K562 (cell line): ENCODE data around the gene SERAC1. TPM values are rescaled to one million over a fixed set of nuclear protein-coding genes. Genes with fewer than 3 reads are reported as not detected.

Experiments used
- ATAC-seq: fragments of 200-7000 bp; cut with Tn5 transposase; 3 replicates; pipeline ENCODE4 v1.9.1; 2020; ENCODE audit warnings: moderate library complexity
- BruUV-seq: library from RNA; stranded (reverse); fragments of 400-500 nt; replicated peaks from 2 replicates; lab custom pipeline; 2021; lab: Mats Ljungman, UMichigan
- CTCF ChIA-PET: fragments of 300-600 bp; formaldehyde crosslinking; extraction: SDS; loops from one replicate; lab custom pipeline; 2021; ENCODE audit warnings: low intra/inter-chr PET ratio; lab: Yijun Ruan, JAX
- POLR2A ChIA-PET: fragments of 300-600, 350-650 bp; sonication (Branson Sonifier 250); formaldehyde crosslinking; extraction: SDS; loops from one replicate; lab custom pipeline; 2021; ENCODE audit warnings: antibody characterized with exemption, inconsistent platforms; lab: Yijun Ruan, JAX
- DNase-seq, 4 experiments: peaks; one replicate each; pipeline versions ENCODE4 v3.0.0 to v3.0.0-alpha.2; 2011 to 2018; ENCODE audit warnings: low spot score in 3 of 4, mixed read lengths in 3 of 4; ENCODE audit errors: extremely low read depth in 1 of 4
- FAIRE-seq: peaks from 2 replicates; lab custom pipeline; 2011; peaks lifted over from hg19 to GRCh38; lab: Jason Lieb, UNC
- H2AFZ ChIP-seq: 2 replicates; pipeline ENCODE4 v1.6.0; 2011; ENCODE audit warnings: low read depth, low read length, control low read depth, inconsistent platforms
- H3K27ac ChIP-seq: fragments of 200-600 bp; 3 replicates; pipeline ENCODE4 v1.8.0; 2011; ENCODE audit warnings: low read depth, mild to moderate bottlenecking, control low read depth, inconsistent platforms, low read length, moderate library complexity, mixed read lengths; ENCODE audit errors: extremely low read depth
- H3K27me3 ChIP-seq, 2 experiments: fragments of 300-600 bp in 1 of 2; 2 replicates in 1 of 2; 3 replicates in 1 of 2; pipeline versions ENCODE4 v1.6.0 to v1.8.0; 2011; ENCODE audit warnings: inconsistent platforms in 2 of 2, low read length in 2 of 2, mild to moderate bottlenecking in 1 of 2, mixed read lengths in 1 of 2, moderate library complexity in 1 of 2; ENCODE audit not compliant: control insufficient read depth in 2 of 2, insufficient read depth in 2 of 2
- H3K36me3 ChIP-seq: fragments of 300-600 bp; 3 replicates; pipeline ENCODE4 v1.8.0; 2011; ENCODE audit warnings: mild to moderate bottlenecking, low read length, inconsistent platforms; ENCODE audit not compliant: control insufficient read depth, insufficient read depth
- H3K4me1 ChIP-seq, 2 experiments: fragments of 200-600 bp in 1 of 2; replicated peaks in 1 of 2; 2 replicates in 1 of 2; 3 replicates in 1 of 2; pipeline versions ENCODE4 v1.5.1 to v1.8.0; 2011; ENCODE audit warnings: inconsistent platforms in 2 of 2, low read length in 2 of 2, mild to moderate bottlenecking in 1 of 2, mixed read lengths in 1 of 2, moderate library complexity in 1 of 2; ENCODE audit not compliant: control insufficient read depth in 2 of 2, insufficient read depth in 2 of 2
- H3K4me2 ChIP-seq: 2 replicates; pipeline ENCODE4 v1.6.1; 2011; ENCODE audit warnings: low read length, control low read depth, inconsistent platforms, mixed read lengths; ENCODE audit not compliant: insufficient read depth
- H3K4me3 ChIP-seq: fragments of 200-600 bp; sonication (generic), shearing (Covaris generic); 2 replicates; pipeline ENCODE4 v1.5.1; 2016; ENCODE audit warnings: control low read depth, inconsistent platforms
- H3K79me2 ChIP-seq: fragments of 200-600 bp; 3 replicates; pipeline ENCODE4 v1.8.0; 2011; ENCODE audit warnings: low read length, inconsistent platforms; ENCODE audit not compliant: control insufficient read depth, insufficient read depth
- H3K9ac ChIP-seq, 2 experiments: 2 replicates each; pipeline versions ENCODE4 v1.6.0 to v1.6.1; 2011; ENCODE audit warnings: low read depth in 2 of 2, low read length in 2 of 2, control low read depth in 1 of 2, inconsistent platforms in 1 of 2, mild to moderate bottlenecking in 1 of 2, mixed read lengths in 1 of 2; ENCODE audit not compliant: insufficient read depth in 1 of 2
- H3K9me1 ChIP-seq: one replicate; pipeline ENCODE4 v1.6.0; 2011; ENCODE audit warnings: inconsistent platforms, mild to moderate bottlenecking, low read length, moderate library complexity; ENCODE audit not compliant: control insufficient read depth, insufficient read depth
- H3K9me3 ChIP-seq: replicated peaks from 2 replicates; pipeline ENCODE4 v1.5.1; 2011; ENCODE audit warnings: low read depth, low read length, inconsistent platforms; ENCODE audit not compliant: control insufficient read depth, insufficient read depth
- H4K20me1 ChIP-seq: replicated peaks from 2 replicates; pipeline ENCODE4 v1.6.1; 2011; ENCODE audit warnings: low read length, inconsistent platforms, mixed read lengths; ENCODE audit not compliant: control insufficient read depth, insufficient read depth
- BACH1 ChIP-seq: fragments of 200-800 bp; sonication (Bioruptor generic); IDR thresholded peaks from 2 replicates; pipeline ENCODE4 v1.6.1; 2016; ENCODE audit warnings: missing genetic modification characterization, missing compliant biosample characterization
- FOXJ3 ChIP-seq: sonication (generic); formaldehyde crosslinking; IDR thresholded peaks from 2 replicates; pipeline ENCODE4 v1.4.0; 2020; ENCODE audit warnings: mild to moderate bottlenecking, missing genetic modification reagents
- GTF2E2 ChIP-seq: fragments of 200-800 bp; sonication (Bioruptor generic); IDR thresholded peaks from 2 replicates; pipeline ENCODE4 v1.6.1; 2016; ENCODE audit warnings: missing genetic modification characterization, missing compliant biosample characterization
- HDAC3 ChIP-seq: fragments of 450-650 bp; IDR thresholded peaks from 2 replicates; pipeline ENCODE4 v1.6.1; 2018; ENCODE audit warnings: borderline replicate concordance, mild to moderate bottlenecking, moderate library complexity; ENCODE audit not compliant: partially characterized antibody
- HDGF ChIP-seq: fragments of 450-650 bp; IDR thresholded peaks from 2 replicates; pipeline ENCODE4 v1.6.1; 2016
- HMGN3 ChIP-seq: IDR thresholded peaks from 2 replicates; pipeline ENCODE4 v1.6.1; 2011; ENCODE audit warnings: borderline replicate concordance, low read depth, mild to moderate bottlenecking, mixed read lengths, low read length; ENCODE audit not compliant: insufficient read length; ENCODE audit errors: extremely low read depth
- MXI1 ChIP-seq: IDR thresholded peaks from 2 replicates; pipeline ENCODE4 v1.6.1; 2011; ENCODE audit warnings: low read depth, mild to moderate bottlenecking, improper control_type of control experiment, low read length
- PHF20 ChIP-seq: fragments of 450-650 bp; IDR thresholded peaks from 2 replicates; pipeline ENCODE4 v1.6.1; 2018; ENCODE audit not compliant: partially characterized antibody
- SAFB ChIP-seq: fragments of 200-400 bp; formaldehyde crosslinking; IDR thresholded peaks from 2 replicates; pipeline ENCODE4 v1.6.1; 2017; ENCODE audit warnings: low read depth, low read length, borderline replicate concordance
- SRF ChIP-seq, 2 experiments: fragments of 250-450, 450-650 bp in 1 of 2; sonication (Bioruptor Pico) in 1 of 2; sonication (generic) in 1 of 2; formaldehyde crosslinking; IDR thresholded peaks; 2 replicates each; pipeline versions ENCODE4 v1.5.0 to v1.5.1; 2020 to 2022; ENCODE audit warnings: mild to moderate bottlenecking in 1 of 2, missing genetic modification reagents in 1 of 2
- WHSC1 ChIP-seq: IDR thresholded peaks from one replicate; pipeline ENCODE4 v1.6.1; 2012; ENCODE audit warnings: low read length, control low read depth, inconsistent platforms
- WGBS: fragments of 100-300 bp; shearing (Covaris generic); methylation state at CpG from one replicate; pipeline ENCODE4 v1.1.6; 2016; ENCODE audit warnings: low coverage, mixed read lengths; ENCODE audit not compliant: insufficient coverage; ENCODE audit errors: missing lambda C conversion rate; 5-methylcytosine and 5-hydroxymethylcytosine counted together
- in situ Hi-C: fragments of 300-500 bp; cut with MboI; formaldehyde crosslinking; loops from 4 replicates; pipeline ENCODE4 v1.15.0; 2018; ENCODE audit warnings: inconsistent platforms, mixed read lengths
- intact Hi-C: fragments of 100-400 bp; cut with micrococcal nuclease; formaldehyde crosslinking; loops from 2 replicates; pipeline ENCODE4 v1.14.2; 2022
- polyA plus RNA-seq, 8 experiments: library from polyadenylated mRNA; depleted of rRNA in 4 of 8; stranded (reverse) in 5 of 8; unstranded in 3 of 8; fragments of >200 nt; fragmentation: Nextera tagmentation in 2 of 8; fragmentation: Illumina TruSeq in 1 of 8; extraction: Ambion mirVana in 2 of 8; extraction: Trizol in 1 of 8; gene quantifications; 2 replicates each; pipeline versions ENCODE4 v1.2.1 to v1.2.3, GENCODE V29; 2011 to 2014; ENCODE audit warnings: inconsistent platforms in 1 of 8, missing spikeins in 1 of 8
- total RNA-seq, 7 experiments: library from RNA; depleted of rRNA in 6 of 7; stranded (reverse); fragments of >200 nt in 6 of 7; fragmentation: Illumina TruSeq in 2 of 7; extraction: Trizol in 2 of 7; gene quantifications; 2 replicates each; pipeline versions ENCODE4 v1.2.1 to v1.2.3, GENCODE V29; 2011 to 2021; ENCODE audit warnings: low replicate concordance in 1 of 7
- TF ChIP-seq, protein P1 (sequence below): fragments of 450-650 bp; IDR thresholded peaks from 2 replicates; pipeline ENCODE4 v1.6.1; 2014; ENCODE audit warnings: low read depth, mild to moderate bottlenecking, moderate library complexity, borderline replicate concordance
- TF ChIP-seq, protein P2 (sequence below): sonication (generic); formaldehyde crosslinking; IDR thresholded peaks from 2 replicates; pipeline ENCODE4 v1.8.0; 2022; ENCODE audit warnings: missing genetic modification reagents, mild to moderate bottlenecking, borderline replicate concordance

Gene SERAC1
- total and polyA plus RNA-seq, 9 of the 15 experiments (the other 6 are each of a cell fraction or from before 2014, with no cell fraction given), result 1.8 to 6.2 (median 2.8) TPM

GRCh38 chr6:158078320-158078719 is 89.7 kb downstream of the SERAC1 start:
- FAIRE-seq, result no peak
- H3K4me3 ChIP-seq, result no peak overlapping the region
- H3K27ac ChIP-seq, result no peak overlapping the region
- DNase-seq, result no peak
- H2AFZ ChIP-seq, result no peak overlapping the region
- H3K4me1 ChIP-seq, result no peaks in the 10 kb centered on the region
- no peak overlapping the region for H3K9ac ChIP-seq
- BruUV-seq, result no TSS peak
- H3K9me3 ChIP-seq, result no peaks in the 10 kb centered on the region
- H3K36me3 ChIP-seq, result peaks cover 56% of the 10 kb centered on the region
- intact Hi-C loops (no loop called here), in situ Hi-C loops (no loop called here)
- H3K27me3 ChIP-seq, result no peaks in the 10 kb centered on the region
- TF ChIP-seq, protein P1, sequence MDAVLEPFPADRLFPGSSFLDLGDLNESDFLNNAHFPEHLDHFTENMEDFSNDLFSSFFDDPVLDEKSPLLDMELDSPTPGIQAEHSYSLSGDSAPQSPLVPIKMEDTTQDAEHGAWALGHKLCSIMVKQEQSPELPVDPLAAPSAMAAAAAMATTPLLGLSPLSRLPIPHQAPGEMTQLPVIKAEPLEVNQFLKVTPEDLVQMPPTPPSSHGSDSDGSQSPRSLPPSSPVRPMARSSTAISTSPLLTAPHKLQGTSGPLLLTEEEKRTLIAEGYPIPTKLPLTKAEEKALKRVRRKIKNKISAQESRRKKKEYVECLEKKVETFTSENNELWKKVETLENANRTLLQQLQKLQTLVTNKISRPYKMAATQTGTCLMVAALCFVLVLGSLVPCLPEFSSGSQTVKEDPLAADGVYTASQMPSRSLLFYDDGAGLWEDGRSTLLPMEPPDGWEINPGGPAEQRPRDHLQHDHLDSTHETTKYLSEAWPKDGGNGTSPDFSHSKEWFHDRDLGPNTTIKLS, result no peak
- no peak for TF ChIP-seq HMGN3
- TF ChIP-seq GTF2E2 (tag), result no peak
- TF ChIP-seq PHF20, result no peak
- no peak for TF ChIP-seq HDGF
- no peak for TF ChIP-seq WHSC1
- TF ChIP-seq SRF (CRISPR knock-in tag; IDR thresholded peaks at IDR 0.05), result no peak
- no peak for TF ChIP-seq BACH1 (tag)
- TF ChIP-seq SAFB, result no peak
- no peak for TF ChIP-seq FOXJ3 (CRISPR knock-in tag)
- TF ChIP-seq HDAC3, result no peak
- TF ChIP-seq, protein P2, sequence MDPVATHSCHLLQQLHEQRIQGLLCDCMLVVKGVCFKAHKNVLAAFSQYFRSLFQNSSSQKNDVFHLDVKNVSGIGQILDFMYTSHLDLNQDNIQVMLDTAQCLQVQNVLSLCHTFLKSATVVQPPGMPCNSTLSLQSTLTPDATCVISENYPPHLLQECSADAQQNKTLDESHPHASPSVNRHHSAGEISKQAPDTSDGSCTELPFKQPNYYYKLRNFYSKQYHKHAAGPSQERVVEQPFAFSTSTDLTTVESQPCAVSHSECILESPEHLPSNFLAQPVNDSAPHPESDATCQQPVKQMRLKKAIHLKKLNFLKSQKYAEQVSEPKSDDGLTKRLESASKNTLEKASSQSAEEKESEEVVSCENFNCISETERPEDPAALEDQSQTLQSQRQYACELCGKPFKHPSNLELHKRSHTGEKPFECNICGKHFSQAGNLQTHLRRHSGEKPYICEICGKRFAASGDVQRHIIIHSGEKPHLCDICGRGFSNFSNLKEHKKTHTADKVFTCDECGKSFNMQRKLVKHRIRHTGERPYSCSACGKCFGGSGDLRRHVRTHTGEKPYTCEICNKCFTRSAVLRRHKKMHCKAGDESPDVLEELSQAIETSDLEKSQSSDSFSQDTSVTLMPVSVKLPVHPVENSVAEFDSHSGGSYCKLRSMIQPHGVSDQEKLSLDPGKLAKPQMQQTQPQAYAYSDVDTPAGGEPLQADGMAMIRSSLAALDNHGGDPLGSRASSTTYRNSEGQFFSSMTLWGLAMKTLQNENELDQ (CRISPR knock-in tag), result no peak
- TF ChIP-seq MXI1, result no peak
- POLR2A ChIA-PET, result interaction anchor here (1.0 to 3.5 kb wide), 3 partner anchors 8 to 34 kb away, joined by 3 to 14 read pairs (median 4); no protein-coding TSS in a partner anchor
- H3K4me2 ChIP-seq, result no peak overlapping the region
- H4K20me1 ChIP-seq, result no peaks in the 10 kb centered on the region
- H3K79me2 ChIP-seq, result no peaks in the 10 kb centered on the region
- 82% methylated on average over 7 of the region's 7 CpGs for WGBS
- CTCF ChIA-PET, result no interaction called here
- no peak for ATAC-seq
- H3K9me1 ChIP-seq, result no peaks in the 10 kb centered on the region
